ENCODE data around the gene DCDC2.
"Not testable (repeated sequence)": the region's sequence is repeated elsewhere in the genome, so short reads cannot be mapped to it uniquely, and the experiment has no call there.

Gene DCDC2

DNA sequence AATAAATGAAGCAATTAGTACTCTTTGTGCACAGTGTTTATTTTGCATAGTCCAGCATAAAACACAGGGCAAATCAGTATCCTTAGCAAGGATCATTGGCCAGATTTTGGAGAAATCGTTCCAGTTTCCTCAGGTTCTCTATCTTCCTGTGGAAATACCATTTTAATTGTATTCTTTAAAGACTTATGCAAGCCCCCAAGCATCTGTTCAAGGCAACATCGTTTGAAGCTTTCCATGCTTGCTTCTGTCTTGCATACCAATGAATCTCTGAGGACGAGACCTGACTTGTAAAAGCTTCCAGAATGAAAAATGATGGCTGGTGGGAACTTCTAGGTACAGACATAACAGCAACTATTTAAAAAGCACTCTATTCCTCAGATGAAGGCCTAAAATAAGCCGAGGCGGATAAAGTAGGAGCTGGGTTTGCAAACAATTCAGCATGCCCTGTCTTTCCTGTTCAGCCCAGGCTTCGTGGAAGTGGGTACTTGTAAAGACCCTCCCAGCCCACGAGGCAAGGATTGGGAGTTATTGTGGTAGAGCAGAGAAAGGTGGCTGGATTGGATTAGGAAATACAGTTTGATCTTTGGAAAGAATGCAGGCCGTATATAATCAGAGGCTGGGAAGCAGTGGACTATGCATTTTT is 210.2 kb downstream of the DCDC2 start:
- no peak for DNase-seq (ENCODE audit: low spot score)

DNA sequence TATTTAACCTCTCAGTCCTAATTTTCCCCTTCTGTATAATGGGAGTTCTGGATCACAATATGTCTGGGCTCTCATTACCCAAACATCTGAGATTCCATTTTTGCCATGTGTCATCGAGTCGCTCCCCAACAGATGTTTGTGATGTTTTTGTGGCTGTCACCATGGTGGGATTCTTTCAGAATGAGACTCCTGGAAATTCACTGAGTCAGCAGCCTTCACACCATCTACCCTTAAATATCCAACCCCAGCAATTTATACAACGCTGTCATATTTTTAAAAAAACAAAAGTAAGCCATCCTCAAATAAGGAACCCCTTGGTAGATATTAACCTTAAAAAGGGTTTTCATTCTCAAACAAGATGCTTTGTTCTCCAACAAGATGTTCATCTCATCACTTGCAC is 211.0 kb downstream of the DCDC2 start:
- no peak for DNase-seq (ENCODE audit: low spot score)

DNA sequence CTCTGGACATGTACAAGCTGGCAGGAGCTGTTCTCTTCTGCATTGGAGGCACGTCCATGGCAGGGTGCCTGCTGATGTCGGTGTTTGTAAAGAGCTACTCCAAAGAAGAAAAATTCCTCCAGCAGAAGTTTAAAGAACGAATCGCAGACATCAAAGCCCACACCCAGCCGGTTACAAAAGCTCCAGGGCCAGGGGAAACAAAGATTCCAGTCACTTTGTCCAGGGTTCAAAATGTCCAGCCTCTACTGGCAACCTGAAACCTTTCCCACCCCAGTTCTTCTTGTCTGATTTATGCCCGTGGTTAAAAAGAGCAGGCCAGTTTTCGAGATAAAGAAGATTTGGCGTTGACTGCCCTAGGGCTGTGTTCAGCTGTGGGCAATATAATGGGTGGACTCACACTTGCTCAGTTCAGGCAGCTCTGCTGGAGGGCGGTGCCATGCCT is 212.1 kb downstream of the DCDC2 start:
- no peak for DNase-seq (ENCODE audit: low spot score)

DNA sequence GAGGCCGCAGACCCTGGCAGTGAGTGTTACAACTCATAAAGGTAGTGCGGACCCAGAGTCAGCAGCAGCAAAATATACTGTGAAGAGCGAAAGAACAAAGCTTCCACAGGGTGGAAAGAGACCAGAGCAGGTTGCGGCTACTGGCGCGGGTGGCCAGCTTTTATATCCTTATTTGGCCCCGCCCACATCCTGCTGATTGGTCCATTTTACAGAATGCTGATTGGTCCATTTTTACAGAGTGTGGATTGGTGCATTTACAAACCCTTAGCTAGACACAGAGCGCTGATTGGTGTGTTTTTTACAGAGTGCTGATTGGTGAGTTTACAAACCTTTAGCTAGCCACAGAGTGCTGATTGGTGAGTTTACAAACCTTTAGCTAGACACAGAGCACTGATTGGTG is 215.1 kb downstream of the DCDC2 start:
- DNase-seq (ENCODE audit: low spot score), result not testable (repeated sequence)

DNA sequence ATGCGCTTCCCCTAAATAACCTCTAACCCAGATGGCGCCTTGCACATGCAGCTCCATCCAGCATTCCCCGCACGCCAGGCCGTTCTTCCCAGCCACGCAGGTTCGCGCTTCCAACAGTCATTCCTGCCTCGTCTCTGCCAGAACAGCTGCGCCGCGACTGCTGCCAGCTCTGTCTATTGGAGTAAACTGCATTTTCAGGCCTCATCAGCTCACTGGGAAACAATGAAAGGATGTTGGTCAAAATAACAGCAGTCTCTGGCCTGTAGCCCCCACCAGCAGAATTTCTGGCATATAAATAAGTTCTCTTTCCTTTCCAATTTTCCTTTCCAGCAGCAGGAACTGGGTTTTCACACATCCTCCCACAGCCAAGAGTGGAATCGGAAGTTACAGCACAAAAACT is 217.3 kb downstream of the DCDC2 start:
- DNase-seq (ENCODE audit: low spot score), result no peak

DNA sequence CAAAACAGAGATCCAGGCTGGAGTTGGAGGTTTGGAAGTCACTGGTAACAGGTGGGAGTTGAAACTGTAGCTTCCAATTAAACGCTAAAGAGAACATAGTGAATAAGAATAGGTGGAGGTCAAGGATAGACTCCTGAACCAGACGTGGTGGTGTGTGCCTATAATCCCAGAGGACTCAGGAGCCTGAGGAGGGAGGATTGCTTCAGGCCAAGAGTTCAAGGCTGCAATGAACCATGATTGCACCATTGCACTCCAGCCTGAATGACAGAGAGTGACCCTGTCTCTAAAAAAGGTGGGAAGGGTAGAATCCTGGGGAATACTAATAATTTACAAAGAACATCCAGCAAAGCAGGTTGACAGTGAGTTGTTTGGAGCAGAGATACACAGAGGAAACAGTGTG is 218.2 kb downstream of the DCDC2 start:
- no peak for DNase-seq (ENCODE audit: low spot score)

DNA sequence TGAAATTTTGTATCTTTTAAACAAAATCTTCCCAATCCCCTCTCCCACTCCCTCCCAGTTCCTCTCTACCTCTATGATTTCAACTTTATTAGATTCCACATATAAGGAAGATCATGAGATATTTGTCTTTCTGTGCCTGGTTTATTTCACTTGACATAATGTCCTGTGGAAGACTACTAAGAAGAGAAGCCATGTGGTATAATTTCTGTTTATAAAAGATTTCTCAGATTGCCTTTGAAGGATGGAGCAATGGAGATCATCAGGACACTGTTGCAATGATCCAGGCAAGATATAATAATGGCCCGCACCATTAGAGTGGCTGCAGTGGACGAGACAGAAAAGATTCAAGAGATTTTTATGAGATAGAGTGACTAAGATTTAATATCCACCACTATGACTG is 218.8 kb downstream of the DCDC2 start:
- no peak for DNase-seq (ENCODE audit: low spot score)

DNA sequence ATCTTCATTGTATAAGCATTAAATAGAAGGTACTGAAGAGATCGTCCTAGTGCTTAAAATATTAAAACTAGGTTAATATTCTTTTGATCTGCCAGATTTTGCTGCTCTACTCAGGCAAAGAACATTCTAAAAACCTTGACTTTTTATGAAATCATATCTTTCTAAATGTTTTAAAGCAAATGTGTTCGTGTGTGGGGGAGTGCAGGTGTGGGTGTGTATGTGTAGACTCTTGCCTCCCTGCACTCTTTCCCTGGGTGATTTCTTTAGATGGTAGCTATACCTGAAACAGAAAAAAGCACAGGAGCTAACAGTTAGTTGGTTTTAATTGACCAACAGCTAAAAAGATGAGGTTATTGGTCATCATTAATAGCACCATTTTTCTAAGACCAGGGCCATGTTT is 226.1 kb downstream of the DCDC2 start:
- DNase-seq (ENCODE audit: low spot score), result no peak

DNA sequence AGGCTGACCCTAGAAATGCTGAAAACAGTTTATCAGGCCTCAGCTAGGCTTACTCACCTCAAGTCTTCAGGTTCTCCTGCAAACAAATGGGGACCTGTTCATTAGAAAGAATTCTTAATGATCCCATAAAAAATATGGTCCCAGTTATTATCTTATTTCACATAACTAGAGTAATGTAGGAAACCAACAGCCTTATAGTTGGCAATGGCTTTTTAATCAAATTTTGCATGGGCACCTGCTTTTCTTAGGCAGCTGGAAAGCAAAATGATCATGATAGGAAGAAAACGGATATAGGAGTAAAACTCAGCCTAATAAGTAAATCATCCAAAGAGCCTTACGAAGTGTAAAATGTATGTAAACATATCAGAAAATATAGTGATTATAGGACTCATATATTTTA is 230.5 kb downstream of the DCDC2 start:
- DNase-seq (ENCODE audit: low spot score), result no peak

DNA sequence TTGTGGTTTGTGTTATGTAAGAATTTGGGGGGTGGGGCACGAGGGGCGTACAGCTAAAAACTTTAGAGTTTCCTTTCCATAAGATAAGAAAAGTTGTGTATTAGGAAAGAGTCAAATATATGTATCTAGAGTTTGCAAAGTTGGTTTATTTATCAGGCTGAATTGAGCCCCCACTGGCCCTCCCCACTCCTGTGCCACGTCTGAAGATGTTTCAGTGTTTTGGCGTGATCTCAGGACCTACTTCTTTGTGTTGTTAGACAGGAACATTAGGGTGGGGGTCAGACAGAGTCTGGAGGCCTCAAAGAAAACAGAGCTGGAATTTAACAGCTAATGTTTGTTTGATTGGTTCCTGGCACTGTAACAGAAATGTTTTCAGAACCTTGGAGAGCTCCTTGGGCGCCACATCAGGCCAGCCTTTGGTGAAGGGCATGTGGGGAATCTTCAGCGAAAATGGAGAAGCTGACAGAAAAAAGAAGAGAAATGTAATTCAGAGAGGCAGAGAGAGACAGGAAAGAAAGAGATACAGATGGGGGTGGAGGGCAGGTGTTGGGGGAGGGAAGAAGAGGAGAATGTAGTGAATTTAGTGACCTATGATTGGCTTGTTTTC is 231.2 kb downstream of the DCDC2 start:
- DNase-seq (ENCODE audit: low spot score), result peak; percentile 59

DNA sequence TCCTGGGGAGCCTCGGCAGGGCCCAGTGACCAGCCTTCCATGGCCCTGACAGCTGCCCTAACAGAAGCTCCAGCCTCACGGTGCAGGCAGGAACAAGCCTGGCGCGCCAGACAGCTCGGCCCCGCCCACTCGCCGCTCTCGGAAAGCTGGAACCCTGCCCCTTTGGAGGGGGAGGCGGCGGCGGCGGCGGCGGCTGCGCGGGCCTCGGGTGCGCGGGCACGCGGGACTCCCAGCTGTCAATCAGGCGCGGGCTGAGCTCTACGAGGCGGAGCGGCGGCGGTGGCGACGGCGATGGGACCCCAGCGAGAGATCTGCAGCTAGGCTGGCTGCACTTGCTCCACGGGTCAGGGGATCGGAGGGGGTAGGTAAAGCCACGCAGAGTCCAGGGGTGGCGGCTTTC is 231.9 kb downstream of the DCDC2 start, which contains the start of gene NRSN1:
Gene NRSN1 (plus strand): TSS at position 236 of the 400 bp plus-strand sequence. CDS start 8,113 bp downstream, outside the sequence.
- DNase-seq (ENCODE audit: low spot score), result no peak

DNA sequence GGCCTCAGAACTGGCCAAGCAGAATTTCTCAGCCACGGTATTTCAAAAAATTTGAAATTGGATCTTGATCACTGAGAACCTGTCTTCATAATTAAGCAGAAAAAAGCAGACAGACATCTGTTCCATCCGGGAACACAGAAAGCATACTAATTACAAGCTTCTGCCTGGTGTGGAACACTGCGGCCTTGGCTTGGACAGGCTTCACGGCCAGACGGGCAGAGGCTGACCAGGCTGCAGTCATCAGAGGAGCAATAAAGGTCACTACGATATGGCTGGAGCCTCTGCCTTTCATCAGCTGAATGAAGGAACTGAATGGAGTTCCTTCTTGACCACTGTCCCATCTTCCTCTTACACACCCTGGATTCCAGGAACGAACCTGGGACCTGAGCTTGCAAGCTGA is 235.7 kb downstream of the DCDC2 start:
- no peak for DNase-seq (ENCODE audit: low spot score)

Measured in NAMALWA (cell line).